Hypothalamus (tissue), 51 donors: ENCODE results near the gene CXCR6.
A peak's percentile ranks its signal among the peaks of the same experiment; 100 is the strongest.

Experiments
- DNase-seq, 51 donors: peaks; one replicate each; lab custom pipeline; 2025; lab: John Stamatoyannopoulos, UW

Gene CXCR6

GRCh38 chr3:45921158-45922038 is 21.9 kb upstream of the CXCR6 start:
- no peak for DNase-seq

DNA sequence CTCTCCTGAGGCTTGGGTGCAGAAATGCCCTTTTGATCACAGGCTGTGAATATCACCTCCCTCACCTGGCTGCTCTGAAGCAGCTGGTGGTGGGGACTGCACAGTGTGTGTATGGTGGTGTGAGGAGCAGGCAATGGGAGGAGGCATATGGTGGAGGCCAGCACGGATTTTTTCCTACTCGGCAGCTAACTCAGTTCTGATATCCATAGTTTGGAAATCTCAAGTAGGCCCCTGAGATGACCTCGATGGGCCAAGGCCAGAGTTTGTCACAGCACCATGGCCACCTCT is 21.3 kb upstream of the CXCR6 start:
- DNase-seq, result no peak

DNA sequence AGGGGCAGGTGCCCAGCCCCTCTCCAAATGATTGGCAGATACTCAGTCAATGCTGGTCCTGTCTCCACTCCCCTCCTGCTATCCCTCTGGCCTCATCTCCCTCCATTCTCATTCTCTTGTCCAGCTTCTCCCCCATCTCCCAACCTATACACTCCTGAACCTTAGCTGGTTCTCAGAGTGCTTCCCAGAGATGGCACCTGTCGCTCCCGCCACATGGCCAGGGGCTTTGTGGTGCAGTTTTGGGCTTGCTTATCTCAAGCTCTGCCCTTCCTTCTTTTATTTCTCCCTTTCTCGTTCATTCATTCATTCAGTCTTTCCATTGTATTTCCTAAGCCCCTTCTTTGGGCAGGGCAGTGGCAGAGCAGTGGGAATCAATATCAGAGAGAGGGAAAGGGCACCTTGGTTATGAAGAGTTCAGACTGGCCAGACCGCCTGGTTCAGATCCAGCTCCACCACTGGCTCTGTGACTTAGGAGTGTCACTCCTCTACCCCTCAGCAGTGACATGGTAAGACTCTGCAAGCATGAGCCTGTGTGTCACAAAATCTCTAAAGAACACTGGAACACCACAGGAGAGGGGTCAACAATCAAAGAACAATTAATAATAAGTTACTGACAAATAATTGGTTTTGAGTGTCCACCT is 20.2 kb upstream of the CXCR6 start:
- no peak for DNase-seq

GRCh38 chr3:45923755-45924154 is 19.5 kb upstream of the CXCR6 start:
- no peak for DNase-seq

- no peak for DNase-seq
Measured at GRCh38 chr3:45927881-45928280, 15.4 kb upstream of the CXCR6 start.

DNA sequence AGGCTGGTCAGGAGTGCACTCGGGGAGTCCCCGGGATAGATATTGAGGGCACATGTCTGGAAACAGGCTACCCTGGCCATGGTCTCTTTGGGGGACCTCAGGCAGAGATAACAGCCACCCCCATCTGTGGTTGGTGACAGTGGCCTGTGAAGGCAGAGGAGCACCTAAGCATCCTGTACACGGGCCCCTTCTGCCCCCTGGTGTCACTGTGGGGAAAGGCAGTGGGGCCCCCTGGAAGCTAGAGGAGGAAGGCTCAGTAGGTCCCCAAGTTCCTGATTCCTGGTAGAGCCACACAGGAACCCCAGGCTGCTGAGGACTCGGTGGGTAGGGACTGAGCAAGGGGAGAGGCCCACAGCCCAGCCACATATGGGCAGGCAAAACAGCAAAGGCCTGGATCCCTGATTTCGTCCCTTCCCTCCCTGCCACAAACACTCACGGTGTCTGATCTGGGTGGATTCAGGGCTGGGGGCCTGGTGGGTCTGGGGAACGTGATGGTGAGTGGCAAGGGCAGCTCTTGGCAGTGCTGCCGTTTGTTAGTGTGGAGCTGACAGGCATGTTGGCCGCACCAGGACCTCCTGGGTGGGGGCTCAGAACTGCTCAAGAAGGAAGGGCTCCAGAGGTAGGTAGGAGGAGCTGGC is 14.1 kb upstream of the CXCR6 start:
- peak in 14 of 51 donors; percentile 1 to 44 (median 12) for DNase-seq

- DNase-seq, result no peak
Measured at GRCh38 chr3:45931496-45931895, 11.8 kb upstream of the CXCR6 start.

DNA sequence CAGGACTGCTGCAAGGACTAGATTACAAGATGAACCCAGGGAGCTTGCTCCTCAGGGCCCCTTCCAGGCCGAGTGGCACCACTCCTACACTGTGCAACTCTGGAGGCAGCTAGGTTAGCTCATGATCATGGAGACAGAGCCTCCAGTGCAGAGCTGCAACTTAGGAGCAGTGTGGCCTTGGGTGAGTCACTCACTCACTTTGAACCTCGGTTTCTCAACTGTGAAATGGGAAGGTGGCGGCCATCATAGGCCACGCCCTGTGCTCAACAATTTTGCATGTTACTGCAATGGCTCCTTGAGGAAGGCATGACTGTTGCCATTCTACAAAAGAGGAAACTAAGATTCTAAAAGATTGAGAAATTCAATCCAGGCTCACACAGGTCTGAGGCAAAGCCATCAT is 11.2 kb upstream of the CXCR6 start:
- DNase-seq, result no peak

DNA sequence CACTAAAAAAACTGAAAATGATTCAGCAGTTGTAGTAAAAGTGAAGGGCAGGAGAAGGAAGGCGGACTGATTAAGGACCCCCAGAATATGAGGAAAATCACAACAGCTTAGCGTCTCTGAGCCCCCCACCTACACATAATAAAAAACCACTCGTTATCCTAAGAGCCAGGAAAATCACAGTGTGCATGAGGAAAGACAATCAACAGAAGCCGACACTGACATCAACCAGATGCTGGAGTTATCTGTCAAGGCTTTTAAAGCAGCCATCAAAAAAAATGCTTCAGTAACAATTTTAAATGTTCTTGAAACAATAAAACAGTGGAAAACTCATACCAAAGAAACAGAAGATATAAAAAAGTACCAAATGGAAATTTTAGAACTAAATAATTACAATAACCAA is 9.7 kb upstream of the CXCR6 start:
- no peak for DNase-seq

DNA sequence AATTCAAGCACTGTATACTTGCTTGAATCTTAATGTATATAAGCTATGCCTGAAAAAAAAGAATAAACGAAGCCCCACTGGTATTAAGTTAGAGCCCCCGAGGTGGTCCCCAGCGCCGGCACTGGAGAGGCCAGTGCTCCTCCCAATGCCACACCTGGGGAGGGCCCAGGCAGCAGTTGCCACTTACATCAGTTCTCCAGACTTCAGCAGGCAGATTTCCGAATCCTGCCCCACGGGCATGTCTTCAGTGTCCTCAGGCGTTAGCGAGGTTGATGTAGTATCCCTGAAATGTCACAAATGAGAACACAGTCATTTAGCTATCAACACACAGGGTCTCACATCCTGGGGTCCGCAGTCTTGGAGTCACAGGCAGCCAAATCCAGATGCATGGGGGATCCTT is 7.0 kb upstream of the CXCR6 start:
- DNase-seq, result no peak

DNA sequence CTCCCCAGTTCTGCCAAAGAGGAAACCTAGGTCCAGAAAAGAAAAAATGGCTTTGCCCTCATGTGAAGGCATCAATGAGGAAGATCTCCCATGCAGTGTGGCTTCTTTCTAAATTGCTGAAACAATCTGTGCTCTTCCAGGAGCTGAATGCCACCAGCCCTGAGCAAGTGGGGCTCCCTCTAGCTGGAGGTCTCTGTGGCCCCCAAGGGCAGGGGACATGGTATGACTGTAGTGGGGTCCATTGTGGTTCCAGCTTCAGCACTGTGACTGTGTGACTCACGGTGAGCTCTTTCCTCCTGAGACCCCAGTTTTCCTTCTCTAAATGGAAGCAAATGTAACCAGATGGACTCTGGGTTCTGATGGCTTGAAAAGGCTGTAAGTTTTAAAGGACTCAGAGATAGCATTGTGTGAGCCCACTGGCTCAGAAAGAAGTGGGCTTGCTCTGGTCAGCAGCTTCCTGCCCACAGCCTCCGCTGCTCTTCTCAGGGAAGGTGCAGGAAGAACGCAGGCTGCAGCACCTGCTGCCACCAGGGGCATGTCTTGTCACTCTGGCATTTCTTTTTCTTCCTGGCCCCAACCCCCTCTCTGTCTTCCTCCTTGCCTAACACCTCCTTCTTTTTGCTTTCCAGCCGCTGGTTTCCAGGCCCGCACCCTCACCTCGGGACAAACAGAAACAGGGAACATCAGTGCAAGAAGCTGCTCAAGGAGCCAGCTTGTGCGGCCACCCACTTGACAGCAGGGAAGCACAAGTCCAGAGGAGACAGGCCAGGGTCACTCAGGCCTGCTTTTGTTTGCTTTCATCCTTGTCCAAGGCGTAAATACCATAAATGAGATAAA is 5.8 kb upstream of the CXCR6 start:
- DNase-seq, result no peak

- no peak for DNase-seq
Measured at GRCh38 chr3:45938043-45938435, 5.2 kb upstream of the CXCR6 start.

- DNase-seq, result peak in 50 of 51 donors; percentile 14 to 89 (median 63)
Measured at GRCh38 chr3:45938864-45939263, 4.4 kb upstream of the CXCR6 start.

- peak in 2 of 51 donors; percentile 12 to 33 for DNase-seq
Measured at GRCh38 chr3:45939341-45939771, 3.9 kb upstream of the CXCR6 start.

DNA sequence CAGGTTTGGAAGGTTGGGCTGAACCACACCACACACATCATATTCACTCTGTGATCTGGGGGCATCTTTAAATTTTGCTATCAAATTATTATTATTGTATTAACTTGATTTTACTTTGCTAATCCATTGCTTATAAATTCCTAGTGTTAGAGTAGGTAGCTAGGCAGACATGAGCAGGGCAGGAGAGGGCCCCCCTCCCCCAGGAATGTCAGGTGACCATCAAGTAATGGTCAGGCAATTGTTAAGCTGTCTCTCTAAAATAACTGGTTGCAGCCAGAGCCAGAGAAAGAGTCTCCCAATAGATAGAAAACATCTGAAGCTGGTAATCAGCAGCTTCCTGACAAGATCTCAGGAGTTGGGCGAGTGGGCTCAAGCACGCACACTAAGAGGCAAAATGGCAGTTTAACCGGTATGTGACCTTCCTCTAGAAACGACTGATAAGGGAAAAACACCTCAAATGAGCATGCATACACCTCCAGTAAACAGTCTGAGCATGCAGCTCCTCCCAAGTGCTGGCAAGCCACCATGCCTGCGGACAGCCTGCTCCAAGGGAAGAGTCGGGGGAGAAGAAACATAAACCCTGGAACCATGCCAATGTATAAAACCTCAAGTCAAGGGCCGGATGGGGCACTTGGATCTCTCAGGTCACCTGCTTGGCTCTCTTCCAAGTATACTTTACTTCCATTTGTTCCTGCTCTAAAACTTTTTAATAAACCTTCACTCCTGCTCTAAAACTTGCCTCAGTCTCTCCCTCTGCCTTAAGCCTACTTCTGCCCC is 3.1 kb upstream of the CXCR6 start:
- DNase-seq, result no peak

- DNase-seq, result no peak
Measured at GRCh38 chr3:45940781-45941365, 2.4 kb upstream of the CXCR6 start.

DNA sequence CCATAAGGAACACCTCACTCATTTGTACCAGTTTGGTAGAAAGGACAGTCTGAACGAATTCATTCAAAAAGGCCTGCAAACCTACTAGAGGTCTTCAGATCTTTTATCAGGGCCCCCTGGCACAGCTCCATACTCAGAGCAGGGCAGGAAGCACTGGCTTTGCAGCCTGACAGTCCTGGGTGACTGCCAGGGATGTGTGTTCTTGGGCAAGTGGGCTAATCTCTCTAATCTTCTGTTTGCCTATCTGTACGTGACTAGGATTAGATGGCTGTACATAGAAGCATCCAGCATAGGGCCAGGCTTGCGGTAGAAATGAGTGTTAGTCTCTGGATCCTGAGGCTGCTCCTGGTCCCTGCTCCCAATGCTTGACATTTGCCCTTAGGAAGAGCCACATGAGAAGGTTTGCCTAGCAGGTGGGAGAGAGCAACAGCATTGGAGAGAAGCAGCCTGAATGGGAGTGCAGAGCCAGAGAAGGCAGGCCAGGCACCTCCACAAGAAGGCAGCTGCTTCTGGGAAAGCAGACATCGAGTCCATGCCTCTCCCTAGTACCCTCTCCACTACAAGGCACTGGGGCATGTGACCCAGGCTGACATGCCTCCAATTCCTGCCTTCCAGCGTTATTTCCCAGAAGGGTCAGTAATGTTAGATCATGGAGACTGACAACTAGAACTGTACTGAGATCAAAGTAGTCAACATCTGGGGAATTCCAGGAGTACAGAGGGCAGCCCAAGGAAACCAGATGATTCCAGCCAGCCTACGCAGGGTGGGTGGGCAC is 1.0 kb upstream of the CXCR6 start:
- DNase-seq, result no peak

GRCh38 chr3:45944830-45945620 is 1.8 kb downstream of the CXCR6 start:
- no peak for DNase-seq
